ENCODE data around the gene PRKCE.

PRKCE gene

DNA sequence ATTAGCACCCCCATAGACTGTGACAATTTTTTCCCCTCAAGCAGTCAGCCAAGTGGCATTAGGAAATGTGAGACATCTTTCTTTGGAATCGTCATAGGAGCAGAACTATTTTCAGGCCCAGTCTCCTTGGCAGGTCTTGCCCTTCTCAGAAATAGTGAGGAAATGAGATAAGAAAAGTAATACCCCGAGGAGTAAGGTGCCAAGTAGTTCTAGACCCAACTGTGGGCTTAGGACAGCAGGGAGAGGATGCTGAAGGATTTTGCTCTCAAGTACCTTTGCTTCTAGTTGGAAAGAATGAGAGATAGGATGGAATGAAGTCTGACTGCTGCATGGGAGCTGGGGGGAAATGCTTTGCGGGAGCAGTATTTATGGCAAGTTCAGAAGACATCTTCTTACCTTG, 31.8 kb downstream of the PRKCE start:
- TF ChIP-seq, protein P1, sequence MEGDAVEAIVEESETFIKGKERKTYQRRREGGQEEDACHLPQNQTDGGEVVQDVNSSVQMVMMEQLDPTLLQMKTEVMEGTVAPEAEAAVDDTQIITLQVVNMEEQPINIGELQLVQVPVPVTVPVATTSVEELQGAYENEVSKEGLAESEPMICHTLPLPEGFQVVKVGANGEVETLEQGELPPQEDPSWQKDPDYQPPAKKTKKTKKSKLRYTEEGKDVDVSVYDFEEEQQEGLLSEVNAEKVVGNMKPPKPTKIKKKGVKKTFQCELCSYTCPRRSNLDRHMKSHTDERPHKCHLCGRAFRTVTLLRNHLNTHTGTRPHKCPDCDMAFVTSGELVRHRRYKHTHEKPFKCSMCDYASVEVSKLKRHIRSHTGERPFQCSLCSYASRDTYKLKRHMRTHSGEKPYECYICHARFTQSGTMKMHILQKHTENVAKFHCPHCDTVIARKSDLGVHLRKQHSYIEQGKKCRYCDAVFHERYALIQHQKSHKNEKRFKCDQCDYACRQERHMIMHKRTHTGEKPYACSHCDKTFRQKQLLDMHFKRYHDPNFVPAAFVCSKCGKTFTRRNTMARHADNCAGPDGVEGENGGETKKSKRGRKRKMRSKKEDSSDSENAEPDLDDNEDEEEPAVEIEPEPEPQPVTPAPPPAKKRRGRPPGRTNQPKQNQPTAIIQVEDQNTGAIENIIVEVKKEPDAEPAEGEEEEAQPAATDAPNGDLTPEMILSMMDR (IDR thresholded peaks at IDR 0.05; ENCODE audit: control insufficient read depth, insufficient read depth, low read depth, low read length, missing control alignments) = no peak
- no peak overlapping the region for H3K4me3 ChIP-seq (ENCODE audit: control insufficient read depth, low read depth, low read length)
- no peak for DNase-seq (ENCODE audit: low read depth)

DNA sequence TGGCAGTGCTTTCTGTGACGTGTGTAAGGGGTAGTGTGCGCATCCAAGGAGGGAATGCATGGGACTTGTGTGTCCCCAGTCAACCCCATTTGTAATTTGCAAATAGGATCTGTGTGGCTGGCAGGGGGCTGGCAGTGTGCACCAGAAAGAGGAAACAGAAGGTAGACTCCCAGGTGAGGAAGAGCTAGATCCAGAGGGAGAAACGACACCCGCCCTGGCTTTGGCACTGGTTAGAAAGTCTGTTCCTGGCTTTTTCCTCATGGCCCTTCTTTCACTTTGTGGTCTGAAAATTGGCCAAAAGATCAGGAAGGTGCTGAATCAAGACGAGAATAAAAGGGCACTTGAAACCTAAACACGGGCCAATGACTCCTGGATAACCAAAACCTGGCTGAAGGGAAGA, 33.3 kb downstream of the PRKCE start:
- TF ChIP-seq, protein P1 (IDR thresholded peaks at IDR 0.05; ENCODE audit: control insufficient read depth, insufficient read depth, low read depth, low read length, missing control alignments) = no peak
- H3K4me3 ChIP-seq (ENCODE audit: control insufficient read depth, low read depth, low read length) = no peak overlapping the region
- no peak for DNase-seq (ENCODE audit: low read depth)

DNA sequence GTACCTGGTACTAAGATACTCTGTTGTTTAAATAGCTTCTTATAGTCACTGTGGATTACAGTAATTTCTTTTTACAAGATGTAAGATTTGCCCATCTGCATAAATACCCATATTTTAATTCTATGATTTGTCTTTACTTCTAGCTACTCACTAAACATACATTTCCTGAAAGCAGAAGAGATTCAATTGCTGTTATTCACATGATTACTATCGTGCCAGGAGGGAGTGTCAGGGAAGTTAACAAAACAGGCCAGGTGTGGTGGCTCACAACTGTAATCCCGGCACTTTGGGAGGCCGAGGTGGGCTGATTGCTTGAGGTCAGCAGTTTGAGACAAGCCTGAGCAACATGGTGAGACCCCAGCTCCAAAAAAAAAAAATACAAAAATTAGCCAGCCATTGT, 33.8 kb downstream of the PRKCE start:
- TF ChIP-seq, protein P1 (IDR thresholded peaks at IDR 0.05; ENCODE audit: control insufficient read depth, insufficient read depth, low read depth, low read length, missing control alignments) = no peak
- no peak overlapping the region for H3K4me3 ChIP-seq (ENCODE audit: control insufficient read depth, low read depth, low read length)
- DNase-seq (ENCODE audit: low read depth) = no peak

DNA sequence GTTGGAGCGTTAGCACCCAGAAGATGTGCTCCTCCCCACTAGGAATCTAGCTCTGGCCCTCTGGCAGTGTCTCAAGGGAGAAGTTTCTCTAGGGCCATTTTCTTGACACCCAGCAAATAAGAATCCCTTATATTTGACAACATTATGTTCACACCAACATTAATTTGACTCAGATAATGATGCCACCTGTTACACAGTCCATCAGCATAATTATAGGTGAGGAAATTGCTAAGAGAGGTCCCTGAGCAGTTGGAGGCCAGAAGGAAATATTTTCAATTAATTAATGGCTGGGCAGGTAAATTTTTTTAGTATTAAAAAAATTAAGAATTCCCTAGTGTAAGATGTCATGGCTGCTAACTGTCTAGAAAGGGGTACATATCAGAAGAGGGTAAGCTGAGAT, 36.5 kb downstream of the PRKCE start:
- TF ChIP-seq, protein P1 (IDR thresholded peaks at IDR 0.05; ENCODE audit: control insufficient read depth, insufficient read depth, low read depth, low read length, missing control alignments) = no peak
- H3K4me3 ChIP-seq (ENCODE audit: control insufficient read depth, low read depth, low read length) = no peak overlapping the region
- DNase-seq (ENCODE audit: low read depth) = no peak

DNA sequence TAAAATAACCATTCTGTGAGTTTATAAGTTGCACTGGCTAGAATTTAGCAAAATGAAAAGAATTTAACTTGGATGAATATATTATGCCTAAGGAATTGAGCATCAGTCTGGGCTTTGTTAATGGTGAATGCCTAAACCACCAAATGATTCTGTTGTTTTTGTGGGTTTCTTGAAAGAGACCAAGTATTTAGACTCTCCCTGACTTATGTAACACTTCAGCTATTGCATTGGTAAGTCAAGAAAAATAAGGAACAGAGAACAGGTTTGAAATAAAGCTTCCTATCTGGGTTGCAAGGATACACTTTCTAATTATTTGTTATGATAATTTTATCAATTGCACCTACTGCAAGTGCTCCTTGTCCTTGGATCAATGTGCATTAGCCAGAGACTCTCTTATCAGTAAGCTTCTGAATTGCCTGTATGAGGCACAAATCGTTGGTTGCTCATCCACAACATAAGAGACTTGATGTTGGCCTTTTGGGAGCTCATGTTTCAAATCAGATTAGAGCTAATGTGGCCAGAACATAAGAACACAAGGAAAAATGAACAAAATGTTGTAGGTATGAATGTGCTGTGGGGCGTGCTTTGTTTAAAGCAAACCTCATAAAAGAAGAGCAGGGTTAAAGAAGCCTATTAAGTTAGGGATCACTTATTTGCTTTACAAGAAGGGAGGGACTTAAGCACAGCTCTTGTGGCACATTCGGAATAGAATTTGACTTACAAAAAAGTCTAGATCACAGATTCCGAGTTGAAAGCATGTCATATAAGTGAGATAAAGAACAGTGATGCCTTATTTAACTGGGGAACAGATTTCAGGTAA, 37.2 kb downstream of the PRKCE start:
- DNase-seq (ENCODE audit: low read depth) = peak; percentile 18
- TF ChIP-seq, protein P1 (IDR thresholded peaks at IDR 0.05; ENCODE audit: control insufficient read depth, insufficient read depth, low read depth, low read length, missing control alignments) = no peak
- H3K4me3 ChIP-seq (ENCODE audit: control insufficient read depth, low read depth, low read length) = no peak overlapping the region

DNA sequence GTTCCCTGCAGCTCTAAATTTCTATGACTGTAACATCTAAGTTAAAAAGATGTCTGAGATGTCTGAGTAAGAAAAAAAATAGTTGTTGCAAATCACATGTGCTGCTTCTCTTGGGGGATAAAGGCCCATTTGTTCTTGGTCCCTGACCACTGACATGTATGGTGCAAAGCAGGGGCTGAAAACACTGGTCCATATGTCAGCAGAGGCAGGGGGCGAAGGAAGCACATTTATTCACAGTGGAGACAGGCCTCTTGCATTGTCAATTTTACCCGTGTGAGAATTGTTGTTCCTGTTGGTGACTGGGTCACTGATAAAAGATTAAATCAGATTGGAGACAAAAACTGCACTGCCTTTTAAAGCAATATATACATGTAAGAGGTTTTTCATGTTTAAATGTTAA, 38.8 kb downstream of the PRKCE start:
- no peak for DNase-seq (ENCODE audit: low read depth)
- TF ChIP-seq, protein P1 (IDR thresholded peaks at IDR 0.05; ENCODE audit: control insufficient read depth, insufficient read depth, low read depth, low read length, missing control alignments) = no peak

More for the DNA sequence above, 38.8 kb downstream of the PRKCE start:
- H3K4me3 ChIP-seq (ENCODE audit: control insufficient read depth, low read depth, low read length) = no peak overlapping the region
